ENCODE measurements around the gene LANCL2. TPM values are rescaled to one million over a fixed set of nuclear protein-coding genes. Genes with fewer than 3 reads are reported as not detected.

The LANCL2 gene
- total RNA-seq, 1 experiment from 2014 or later: 10.0 TPM

DNA sequence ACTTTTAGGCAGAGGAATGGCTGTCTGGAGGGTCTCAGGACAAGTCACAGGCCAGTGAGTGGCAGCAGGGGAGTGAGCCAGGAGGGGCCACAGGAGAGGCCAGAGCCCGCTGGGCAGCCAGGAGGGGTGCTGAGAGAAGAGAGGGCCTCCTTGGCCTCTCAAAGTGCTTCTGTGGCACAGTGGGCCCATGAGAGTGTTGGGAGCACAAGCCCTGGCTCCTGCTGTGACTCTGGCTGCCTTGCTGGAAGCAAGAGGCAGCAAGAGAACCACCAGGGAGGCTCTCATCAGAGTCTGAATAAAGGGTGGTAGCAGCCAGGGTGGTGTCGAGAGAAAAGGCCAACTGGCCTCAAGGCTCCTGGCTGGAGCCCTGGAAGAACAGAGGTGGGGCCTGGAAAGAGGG lies 116.0 kb downstream of the LANCL2 start:
- ChIA-PET RAD21 (ENCODE audit: low non-redundant PET in 1 of 2, low total read pairs in 2 of 2, uncharacterized antibody in 2 of 2, unreplicated experiment in 2 of 2) (no interaction called here), POLR2A (no interaction called here), CTCF (no interaction called here)
- DNase-seq (ENCODE audit: low read depth, low spot score) (no peak), ATAC-seq (no peak)
- Histone ChIP-seq H3K4me3 (replicated peaks in 1 of 2; ENCODE audit: low read depth in 1 of 2, low read length in 2 of 2) (no peak overlapping the region), H3K4me2 (ENCODE audit: low read length) (no peak overlapping the region), H3K27ac (ENCODE audit: low read depth, low read length) (no peak overlapping the region), H3K9me2 (ENCODE audit: insufficient read depth) (no peaks in the 10 kb centered on the region), H3K4me1 (ENCODE audit: control insufficient read depth in 1 of 2, insufficient read depth in 2 of 2, low read length in 2 of 2) (no peaks in the 10 kb centered on the region), H3K79me2 (ENCODE audit: insufficient read depth, low read length) (no peaks in the 10 kb centered on the region), H3K27me3 (ENCODE audit: insufficient read depth, low read length) (no peaks in the 10 kb centered on the region), H3K9me3 (ENCODE audit: control insufficient read depth in 1 of 2, insufficient read depth in 1 of 2, low read depth in 1 of 2, low read length in 2 of 2) (no peaks in the 10 kb centered on the region), H2AFZ (ENCODE audit: low read depth, low read length, poor library complexity, severe bottlenecking) (no peak overlapping the region), H4K20me1 (ENCODE audit: insufficient read depth) (no peaks in the 10 kb centered on the region), H3K36me3 (ENCODE audit: control insufficient read depth in 1 of 2, insufficient read depth in 2 of 2, low read length in 2 of 2) (no peaks in the 10 kb centered on the region), H3K9ac (ENCODE audit: low read length) (no peak overlapping the region)
- no TSS peak for BruUV-seq (replicated peaks)
- no peak for TF ChIP-seq TCF7L2 (IDR thresholded peaks at IDR 0.05; ENCODE audit: borderline replicate concordance, extremely low read depth, insufficient read depth, insufficient read length)
- TF ChIP-seq ZFX (IDR thresholded peaks at IDR 0.05): no peak
- no peak for TF ChIP-seq JUND (IDR thresholded peaks at IDR 0.05)
- TF ChIP-seq, protein P1, sequence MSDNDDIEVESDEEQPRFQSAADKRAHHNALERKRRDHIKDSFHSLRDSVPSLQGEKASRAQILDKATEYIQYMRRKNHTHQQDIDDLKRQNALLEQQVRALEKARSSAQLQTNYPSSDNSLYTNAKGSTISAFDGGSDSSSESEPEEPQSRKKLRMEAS (IDR thresholded peaks at IDR 0.05): no peak
- no peak for TF ChIP-seq EZH2 (IDR thresholded peaks at IDR 0.05)
- TF ChIP-seq ZNF274 (IDR thresholded peaks at IDR 0.05; ENCODE audit: low read depth, low read length): no peak
- TF ChIP-seq, protein P2, sequence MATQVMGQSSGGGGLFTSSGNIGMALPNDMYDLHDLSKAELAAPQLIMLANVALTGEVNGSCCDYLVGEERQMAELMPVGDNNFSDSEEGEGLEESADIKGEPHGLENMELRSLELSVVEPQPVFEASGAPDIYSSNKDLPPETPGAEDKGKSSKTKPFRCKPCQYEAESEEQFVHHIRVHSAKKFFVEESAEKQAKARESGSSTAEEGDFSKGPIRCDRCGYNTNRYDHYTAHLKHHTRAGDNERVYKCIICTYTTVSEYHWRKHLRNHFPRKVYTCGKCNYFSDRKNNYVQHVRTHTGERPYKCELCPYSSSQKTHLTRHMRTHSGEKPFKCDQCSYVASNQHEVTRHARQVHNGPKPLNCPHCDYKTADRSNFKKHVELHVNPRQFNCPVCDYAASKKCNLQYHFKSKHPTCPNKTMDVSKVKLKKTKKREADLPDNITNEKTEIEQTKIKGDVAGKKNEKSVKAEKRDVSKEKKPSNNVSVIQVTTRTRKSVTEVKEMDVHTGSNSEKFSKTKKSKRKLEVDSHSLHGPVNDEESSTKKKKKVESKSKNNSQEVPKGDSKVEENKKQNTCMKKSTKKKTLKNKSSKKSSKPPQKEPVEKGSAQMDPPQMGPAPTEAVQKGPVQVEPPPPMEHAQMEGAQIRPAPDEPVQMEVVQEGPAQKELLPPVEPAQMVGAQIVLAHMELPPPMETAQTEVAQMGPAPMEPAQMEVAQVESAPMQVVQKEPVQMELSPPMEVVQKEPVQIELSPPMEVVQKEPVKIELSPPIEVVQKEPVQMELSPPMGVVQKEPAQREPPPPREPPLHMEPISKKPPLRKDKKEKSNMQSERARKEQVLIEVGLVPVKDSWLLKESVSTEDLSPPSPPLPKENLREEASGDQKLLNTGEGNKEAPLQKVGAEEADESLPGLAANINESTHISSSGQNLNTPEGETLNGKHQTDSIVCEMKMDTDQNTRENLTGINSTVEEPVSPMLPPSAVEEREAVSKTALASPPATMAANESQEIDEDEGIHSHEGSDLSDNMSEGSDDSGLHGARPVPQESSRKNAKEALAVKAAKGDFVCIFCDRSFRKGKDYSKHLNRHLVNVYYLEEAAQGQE (IDR thresholded peaks at IDR 0.05; ENCODE audit: low read depth): no peak
- intact Hi-C loops (cut with micrococcal nuclease): no loop called here

- Histone ChIP-seq H3K27me3 (ENCODE audit: insufficient read depth, low read length) (no peaks in the 10 kb centered on the region), H3K36me3 (ENCODE audit: control insufficient read depth in 1 of 2, insufficient read depth in 2 of 2, low read length in 2 of 2) (no peaks in the 10 kb centered on the region), H3K4me2 (ENCODE audit: low read length) (no peak overlapping the region), H3K4me1 (ENCODE audit: control insufficient read depth in 1 of 2, insufficient read depth in 2 of 2, low read length in 2 of 2) (no peaks in the 10 kb centered on the region), H4K20me1 (ENCODE audit: insufficient read depth) (no peaks in the 10 kb centered on the region), H3K9me3 (ENCODE audit: control insufficient read depth in 1 of 2, insufficient read depth in 1 of 2, low read depth in 1 of 2, low read length in 2 of 2) (no peaks in the 10 kb centered on the region), H3K9me2 (ENCODE audit: insufficient read depth) (no peaks in the 10 kb centered on the region), H3K27ac (ENCODE audit: low read depth, low read length) (no peak overlapping the region), H2AFZ (ENCODE audit: low read depth, low read length, poor library complexity, severe bottlenecking) (no peak overlapping the region), H3K4me3 (replicated peaks in 1 of 2; ENCODE audit: low read depth in 1 of 2, low read length in 2 of 2) (no peak overlapping the region), H3K79me2 (ENCODE audit: insufficient read depth, low read length) (no peaks in the 10 kb centered on the region), H3K9ac (ENCODE audit: low read length) (no peak overlapping the region)
- intact Hi-C loops (cut with micrococcal nuclease): no loop called here
- DNase-seq (ENCODE audit: low read depth, low spot score) (no peak), ATAC-seq (no peak)
- ChIA-PET POLR2A (no interaction called here), CTCF (no interaction called here), RAD21 (ENCODE audit: low non-redundant PET in 1 of 2, low total read pairs in 2 of 2, uncharacterized antibody in 2 of 2, unreplicated experiment in 2 of 2) (no interaction called here)
- BruUV-seq (replicated peaks): no TSS peak
- TF ChIP-seq ZFX (IDR thresholded peaks at IDR 0.05) (no peak), CEBPB (IDR thresholded peaks at IDR 0.05; ENCODE audit: low read depth) (no peak), ZNF274 (IDR thresholded peaks at IDR 0.05; ENCODE audit: low read depth, low read length) (no peak), EZH2 (IDR thresholded peaks at IDR 0.05) (no peak), JUND (IDR thresholded peaks at IDR 0.05) (no peak), FOSL1 (IDR thresholded peaks at IDR 0.05; ENCODE audit: low read depth) (no peak), CTCF (IDR thresholded peaks at IDR 0.05 in 2 of 3, conservative IDR thresholded peaks at IDR 0.05 in 1 of 3; ENCODE audit: borderline replicate concordance in 1 of 3, insufficient read depth in 1 of 3, low read depth in 2 of 3, low read length in 2 of 3) (no peak), POLR2A (IDR thresholded peaks at IDR 0.05; ENCODE audit: borderline replicate concordance, extremely low read depth, insufficient read depth, insufficient read length) (no peak), RAD21 (IDR thresholded peaks at IDR 0.05; ENCODE audit: low read depth) (no peak), ELF1 (IDR thresholded peaks at IDR 0.05; ENCODE audit: borderline replicate concordance, low read depth) (no peak)
- TF ChIP-seq, protein P1 (IDR thresholded peaks at IDR 0.05): no peak
These were observed 117.9 kb downstream of the LANCL2 start for GRCh38 chr7:55483046-55483445.

Data from HCT116 (cell line).